ENCODE measurements around the gene SORL1. TPM values are rescaled to one million over a fixed set of nuclear protein-coding genes. Genes with fewer than 3 reads are reported as not detected.

Gene SORL1
- total and polyA plus RNA-seq, 2 of the 13 experiments (the other 11 are each of a cell fraction or from before 2014, with no cell fraction given): 21.3 to 148 TPM

- Histone ChIP-seq H3K27me3 (ENCODE audit: control insufficient read depth in 1 of 2, insufficient read depth in 2 of 2, low read length in 2 of 2) (no peaks in the 10 kb centered on the region), H3K79me2 (ENCODE audit: insufficient read depth, low read length) (peaks cover 10% of the 10 kb centered on the region), H3K4me3 (replicated peaks in 1 of 3; ENCODE audit: insufficient read depth in 1 of 3, low read depth in 2 of 3, low read length in 3 of 3) (no peak overlapping the region), H3K36me3 (replicated peaks in 1 of 2; ENCODE audit: control insufficient read depth in 1 of 2, insufficient read depth in 2 of 2, low read length in 2 of 2) (peaks cover 24 to 47% of the 10 kb centered on the region in 2 experiments), H4K20me1 (ENCODE audit: insufficient read depth, low read length) (peaks cover 26% of the 10 kb centered on the region; the same call in 1 of the 2 replicates), H3K4me1 (ENCODE audit: insufficient read depth, low read length) (peaks cover 34% of the 10 kb centered on the region), H3K4me2 (ENCODE audit: low read depth, low read length) (no peak overlapping the region), H2AFZ (ENCODE audit: low read length) (no peak overlapping the region), H3K9me3 (ENCODE audit: low read length) (no peaks in the 10 kb centered on the region), H3K9ac (ENCODE audit: insufficient read depth, low read depth, low read length) (no peak overlapping the region), H3K27ac (ENCODE audit: extremely low read length, insufficient read depth, low read length) (no peak overlapping the region)
- intact Hi-C loops (cut with micrococcal nuclease; ENCODE audit: unreplicated experiment): no loop called here
- TF ChIP-seq TFDP2 (CRISPR knock-in tag; IDR thresholded peaks at IDR 0.05) (no peak), AKAP8 (CRISPR knock-in tag; IDR thresholded peaks at IDR 0.05) (no peak), ARNT (IDR thresholded peaks at IDR 0.05) (no peak), POGK (CRISPR knock-in tag; conservative IDR thresholded peaks at IDR 0.05) (no peak), ZNF678 (CRISPR knock-in tag; IDR thresholded peaks at IDR 0.05) (no peak), RNF219 (CRISPR knock-in tag; IDR thresholded peaks at IDR 0.05) (no peak), KDM5B (CRISPR knock-in tag; IDR thresholded peaks at IDR 0.05; ENCODE audit: borderline replicate concordance) (no peak), MEF2D (CRISPR knock-in tag; IDR thresholded peaks at IDR 0.05) (no peak)
- TF ChIP-seq, protein P1, sequence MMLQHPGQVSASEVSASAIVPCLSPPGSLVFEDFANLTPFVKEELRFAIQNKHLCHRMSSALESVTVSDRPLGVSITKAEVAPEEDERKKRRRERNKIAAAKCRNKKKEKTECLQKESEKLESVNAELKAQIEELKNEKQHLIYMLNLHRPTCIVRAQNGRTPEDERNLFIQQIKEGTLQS (CRISPR knock-in tag; IDR thresholded peaks at IDR 0.05): no peak
- TF ChIP-seq, protein P2, sequence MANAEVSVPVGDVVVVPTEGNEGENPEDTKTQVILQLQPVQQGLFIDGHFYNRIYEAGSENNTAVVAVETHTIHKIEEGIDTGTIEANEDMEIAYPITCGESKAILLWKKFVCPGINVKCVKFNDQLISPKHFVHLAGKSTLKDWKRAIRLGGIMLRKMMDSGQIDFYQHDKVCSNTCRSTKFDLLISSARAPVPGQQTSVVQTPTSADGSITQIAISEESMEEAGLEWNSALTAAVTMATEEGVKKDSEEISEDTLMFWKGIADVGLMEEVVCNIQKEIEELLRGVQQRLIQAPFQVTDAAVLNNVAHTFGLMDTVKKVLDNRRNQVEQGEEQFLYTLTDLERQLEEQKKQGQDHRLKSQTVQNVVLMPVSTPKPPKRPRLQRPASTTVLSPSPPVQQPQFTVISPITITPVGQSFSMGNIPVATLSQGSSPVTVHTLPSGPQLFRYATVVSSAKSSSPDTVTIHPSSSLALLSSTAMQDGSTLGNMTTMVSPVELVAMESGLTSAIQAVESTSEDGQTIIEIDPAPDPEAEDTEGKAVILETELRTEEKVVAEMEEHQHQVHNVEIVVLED (CRISPR knock-in tag; IDR thresholded peaks at IDR 0.05; ENCODE audit: borderline replicate concordance): no peak
- DNase-seq (ENCODE audit: low spot score): no peak
- in situ Hi-C loops (cut with HindIII; ENCODE audit: extremely low pct_ligation_motif_present, low pct_unique_long_range_greater_than_20kb): no loop called here
- WGBS (ENCODE audit: low lambda C conversion rate): 100% methylated on average over 6 of the region's 7 CpGs
- no peak for FAIRE-seq
- CTCF ChIA-PET (ENCODE audit: low intra/inter-chr PET ratio, low total read pairs): no interaction called here
- POLR2A ChIA-PET: no interaction called here
- ATAC-seq: no peak
- BruUV-seq (replicated peaks): no TSS peak
Observed at GRCh38 chr11:121479698-121480238, 27.7 kb downstream of the SORL1 start.

All from HepG2 (cell line).